Osteocyte (in vitro differentiated cells): ENCODE measurements around the gene TRIM8. TPM values are rescaled to one million over a fixed set of nuclear protein-coding genes. Genes with fewer than 3 reads are reported as not detected.

ENCODE experiments used
- DNase-seq: peaks from one replicate; pipeline ENCODE4 v3.0.0; 2021; ENCODE audit warnings: mixed read lengths; ENCODE audit not compliant: unreplicated experiment; ENCODE audit errors: extremely low spot score
- H3K27ac Mint-ChIP-seq: one replicate; pipeline ENCODE4 v1.8.0; 2021; ENCODE audit warnings: mild to moderate bottlenecking, mixed read lengths; ENCODE audit not compliant: unreplicated experiment
- H3K27me3 Mint-ChIP-seq: one replicate; pipeline ENCODE4 v1.8.0; 2021; ENCODE audit warnings: mixed read lengths; ENCODE audit not compliant: unreplicated experiment
- H3K36me3 Mint-ChIP-seq: one replicate; pipeline ENCODE4 v1.8.0; 2021; ENCODE audit warnings: mixed read lengths; ENCODE audit not compliant: unreplicated experiment
- H3K4me1 Mint-ChIP-seq: one replicate; pipeline ENCODE4 v1.8.0; 2021; ENCODE audit warnings: mixed read lengths; ENCODE audit not compliant: unreplicated experiment
- H3K4me3 Mint-ChIP-seq: one replicate; pipeline ENCODE4 v1.8.0; 2021; ENCODE audit warnings: mild to moderate bottlenecking, moderate library complexity, mixed read lengths; ENCODE audit not compliant: unreplicated experiment
- H3K9me3 Mint-ChIP-seq: one replicate; pipeline ENCODE4 v1.8.0; 2021; ENCODE audit warnings: mixed read lengths; ENCODE audit not compliant: unreplicated experiment
- total RNA-seq: library from RNA; stranded (reverse); gene quantifications from 2 replicates; pipeline ENCODE4 v1.2.1, GENCODE V29; 2021
- TF ChIP-seq, protein P1 (sequence below): fragments of 200-600 bp; sonication (generic); IDR thresholded peaks from 2 replicates; pipeline ENCODE4 v1.5.0; 2021; ENCODE audit warnings: antibody characterized with exemption, mild to moderate bottlenecking, moderate library complexity

The TRIM8 gene
- total RNA-seq, 1 donor from 2014 or later = 63.9 TPM

DNA sequence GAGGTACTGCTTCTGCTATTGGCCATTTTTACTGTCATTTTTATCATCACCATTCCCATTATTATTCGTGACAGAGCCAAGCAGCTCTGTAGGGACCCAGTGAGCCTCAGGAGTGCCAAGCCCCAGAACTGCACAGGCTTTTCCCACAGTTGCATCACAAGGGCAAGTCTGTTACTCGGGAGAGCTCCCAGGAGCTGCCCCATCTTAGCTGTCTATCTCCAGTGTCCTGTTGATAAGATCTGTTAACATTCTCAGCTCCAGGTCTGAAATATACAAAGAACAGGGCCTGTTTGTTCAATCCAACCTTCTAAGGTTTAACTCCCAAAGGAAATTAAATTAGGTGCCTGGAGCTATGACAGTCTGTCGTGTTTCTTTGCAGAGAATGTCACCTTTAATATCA, 20.2 kb upstream of the TRIM8 start:
- peaks cover 9% of the 10 kb centered on the region for H3K36me3 Mint-ChIP-seq
- no peak for DNase-seq
- no peak overlapping the region for H3K4me3 Mint-ChIP-seq
- no peak overlapping the region for H3K27ac Mint-ChIP-seq
- TF ChIP-seq, protein P1, sequence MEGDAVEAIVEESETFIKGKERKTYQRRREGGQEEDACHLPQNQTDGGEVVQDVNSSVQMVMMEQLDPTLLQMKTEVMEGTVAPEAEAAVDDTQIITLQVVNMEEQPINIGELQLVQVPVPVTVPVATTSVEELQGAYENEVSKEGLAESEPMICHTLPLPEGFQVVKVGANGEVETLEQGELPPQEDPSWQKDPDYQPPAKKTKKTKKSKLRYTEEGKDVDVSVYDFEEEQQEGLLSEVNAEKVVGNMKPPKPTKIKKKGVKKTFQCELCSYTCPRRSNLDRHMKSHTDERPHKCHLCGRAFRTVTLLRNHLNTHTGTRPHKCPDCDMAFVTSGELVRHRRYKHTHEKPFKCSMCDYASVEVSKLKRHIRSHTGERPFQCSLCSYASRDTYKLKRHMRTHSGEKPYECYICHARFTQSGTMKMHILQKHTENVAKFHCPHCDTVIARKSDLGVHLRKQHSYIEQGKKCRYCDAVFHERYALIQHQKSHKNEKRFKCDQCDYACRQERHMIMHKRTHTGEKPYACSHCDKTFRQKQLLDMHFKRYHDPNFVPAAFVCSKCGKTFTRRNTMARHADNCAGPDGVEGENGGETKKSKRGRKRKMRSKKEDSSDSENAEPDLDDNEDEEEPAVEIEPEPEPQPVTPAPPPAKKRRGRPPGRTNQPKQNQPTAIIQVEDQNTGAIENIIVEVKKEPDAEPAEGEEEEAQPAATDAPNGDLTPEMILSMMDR = no peak
- no peaks in the 10 kb centered on the region for H3K27me3 Mint-ChIP-seq
- peaks cover 38% of the 10 kb centered on the region for H3K4me1 Mint-ChIP-seq
- no peaks in the 10 kb centered on the region for H3K9me3 Mint-ChIP-seq

GRCh38 chr10:102624751-102625645, 19.3 kb upstream of the TRIM8 start:
- H3K4me1 Mint-ChIP-seq = peaks cover 47% of the 10 kb centered on the region

DNA sequence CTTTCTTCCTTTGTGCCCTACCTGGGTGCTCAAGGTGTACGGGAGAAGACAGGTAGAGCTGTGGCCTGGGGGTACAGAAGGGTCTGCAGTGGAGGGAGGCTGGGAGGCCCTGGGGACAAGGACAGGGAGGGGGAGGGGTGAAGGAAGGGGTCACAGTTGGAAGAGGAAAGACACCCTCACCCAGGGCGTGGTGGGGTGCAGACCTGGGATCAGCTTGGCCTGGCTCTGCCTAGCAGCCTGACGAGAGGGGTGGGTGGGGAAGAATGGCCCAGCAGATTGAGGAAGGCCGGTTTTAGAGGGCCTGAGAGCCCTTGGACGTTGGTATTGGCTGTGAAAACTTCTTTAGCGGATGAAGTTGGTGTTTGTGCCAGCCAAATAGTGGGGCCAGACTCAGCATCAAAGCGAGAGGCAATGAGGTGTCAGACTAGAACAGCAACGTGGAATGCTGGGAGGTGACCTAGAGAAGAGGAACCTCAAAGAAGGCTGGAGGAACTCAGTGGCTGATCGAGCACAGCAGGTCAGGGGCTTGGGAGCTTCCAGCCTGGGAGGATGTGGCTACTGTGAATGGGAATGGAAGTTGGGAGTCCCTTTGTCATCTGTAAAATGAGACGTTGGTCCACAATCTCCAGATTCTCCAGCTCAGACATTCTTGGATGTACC, 18.1 kb upstream of the TRIM8 start:
- H3K36me3 Mint-ChIP-seq = peaks cover 9% of the 10 kb centered on the region
- no peaks in the 10 kb centered on the region for H3K27me3 Mint-ChIP-seq
- no peak for DNase-seq
- H3K9me3 Mint-ChIP-seq = no peaks in the 10 kb centered on the region
- peak overlapping the region; percentile 97 for H3K27ac Mint-ChIP-seq
- H3K4me1 Mint-ChIP-seq = peaks cover 51% of the 10 kb centered on the region
- TF ChIP-seq, protein P1 = no peak
- H3K4me3 Mint-ChIP-seq = no peak overlapping the region

More at GRCh38 chr10:102624751-102625645, 19.3 kb upstream of the TRIM8 start:
- Mint-ChIP-seq H3K27ac (no peak overlapping the region), H3K4me3 (no peak overlapping the region), H3K36me3 (peaks cover 9% of the 10 kb centered on the region), H3K9me3 (no peaks in the 10 kb centered on the region), H3K27me3 (no peaks in the 10 kb centered on the region)
- no peak for DNase-seq
- TF ChIP-seq, protein P1 = no peak

DNA sequence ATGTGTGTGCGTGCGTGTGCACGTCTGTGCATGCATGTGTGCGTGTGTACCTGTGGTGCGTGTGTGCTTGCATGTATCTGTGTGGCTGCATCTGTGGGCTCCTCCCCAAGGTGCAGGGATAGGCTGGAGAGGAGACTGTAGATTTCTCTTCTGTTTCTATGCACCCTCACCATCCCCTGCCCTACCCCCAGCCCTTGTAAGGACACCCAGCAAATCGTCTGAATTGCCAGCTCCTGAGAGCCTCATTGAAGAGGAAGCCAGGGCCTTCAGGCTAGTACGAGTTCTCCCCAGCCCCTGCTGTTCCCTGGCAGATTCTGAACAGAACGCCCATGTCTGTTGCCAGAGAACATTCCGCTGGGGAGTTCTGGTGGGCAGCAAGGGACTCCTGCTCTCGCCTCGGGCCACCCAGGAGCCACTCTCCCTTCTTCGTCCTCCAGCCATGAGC, 17.0 kb upstream of the TRIM8 start:
- Mint-ChIP-seq H3K4me3 (no peak overlapping the region), H3K27me3 (no peaks in the 10 kb centered on the region), H3K4me1 (peaks cover 60% of the 10 kb centered on the region), H3K9me3 (no peaks in the 10 kb centered on the region), H3K36me3 (peaks cover 9% of the 10 kb centered on the region), H3K27ac (peak overlapping the region; percentile 97)
- TF ChIP-seq, protein P1 = no peak
- DNase-seq = peak; percentile 83

DNA sequence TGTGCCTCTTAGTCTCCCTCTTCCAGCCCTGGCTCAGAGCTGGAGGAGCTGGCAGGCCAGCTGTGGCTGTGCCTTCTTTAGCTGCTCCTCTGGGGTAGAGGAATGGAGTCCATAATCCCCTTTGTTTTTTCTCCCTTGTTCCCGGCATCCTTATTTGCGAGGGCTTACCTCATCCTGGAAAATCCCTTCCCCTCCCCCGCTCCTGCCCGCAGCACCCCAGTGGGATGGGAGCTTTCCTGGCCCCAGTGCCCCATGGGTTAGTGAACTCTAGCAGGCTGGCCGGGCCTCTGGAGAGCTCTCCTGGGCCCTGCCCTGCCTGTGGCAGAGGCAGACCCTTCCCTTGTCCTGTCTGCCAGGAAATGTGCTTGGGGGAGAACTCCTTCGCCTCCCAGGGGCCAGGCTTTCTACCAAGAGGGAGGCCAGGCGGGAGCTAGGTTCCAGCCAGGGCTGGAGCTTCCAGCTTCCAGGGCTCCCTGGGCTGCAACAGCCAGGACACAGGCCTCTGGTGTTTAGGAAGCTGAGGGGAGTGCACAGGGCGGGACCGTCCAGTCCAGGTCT, 16.5 kb upstream of the TRIM8 start:
- H3K4me1 Mint-ChIP-seq = peaks cover 65% of the 10 kb centered on the region
- peaks cover 9% of the 10 kb centered on the region for H3K36me3 Mint-ChIP-seq
- H3K4me3 Mint-ChIP-seq = no peak overlapping the region
- TF ChIP-seq, protein P1 = no peak
- peak overlapping the region; percentile 97 for H3K27ac Mint-ChIP-seq
- H3K9me3 Mint-ChIP-seq = no peaks in the 10 kb centered on the region
- peak; percentile 84 for DNase-seq
- H3K27me3 Mint-ChIP-seq = no peaks in the 10 kb centered on the region
